ENCODE measurements around the gene SORCS2. TPM values are rescaled to one million over a fixed set of nuclear protein-coding genes. Genes with fewer than 3 reads are reported as not detected.

Gene SORCS2
- total and polyA plus RNA-seq, 3 donors from 2014 or later: 2.7 to 4.6 (median 2.9) TPM

- no peaks in the 10 kb centered on the region for H3K27me3 ChIP-seq
- H3K4me1 ChIP-seq: peaks cover 3% of the 10 kb centered on the region
- H3K27ac ChIP-seq: no peak overlapping the region
- no peak for DNase-seq
- intact Hi-C loops (cut with DNase I; ENCODE audit: low total_unique reads): no loop called here
- TF ChIP-seq POLR2A (IDR thresholded peaks at IDR 0.05) (no peak), CTCF (IDR thresholded peaks at IDR 0.05) (no peak)
- no peaks in the 10 kb centered on the region for H3K9me3 ChIP-seq
- 74 to 77% methylated on average over 8 of the region's 8 CpGs for WGBS, 2 donors
- H3K36me3 ChIP-seq (ENCODE audit: low read depth, missing control alignments): no peaks in the 10 kb centered on the region
- H3K4me3 ChIP-seq: no peak overlapping the region
Measured at GRCh38 chr4:7532043-7532442, 339.7 kb downstream of the SORCS2 start.

GRCh38 chr4:7533267-7533666 lies 340.9 kb downstream of the SORCS2 start:
- Histone ChIP-seq H3K4me1 (peaks cover 5% of the 10 kb centered on the region), H3K4me3 (no peak overlapping the region), H3K36me3 (ENCODE audit: low read depth, missing control alignments) (no peaks in the 10 kb centered on the region), H3K27ac (no peak overlapping the region), H3K27me3 (no peaks in the 10 kb centered on the region), H3K9me3 (no peaks in the 10 kb centered on the region)
- 91 to 93% methylated on average over 4 to 8 of the region's 8 CpGs for WGBS, 2 donors
- intact Hi-C loops (cut with DNase I; ENCODE audit: low total_unique reads): no loop called here
- no peak for DNase-seq
- TF ChIP-seq POLR2A (IDR thresholded peaks at IDR 0.05) (no peak), CTCF (IDR thresholded peaks at IDR 0.05) (no peak)

- DNase-seq: no peak
- peaks cover 15% of the 10 kb centered on the region for H3K4me1 ChIP-seq
- no peaks in the 10 kb centered on the region for H3K36me3 ChIP-seq (ENCODE audit: low read depth, missing control alignments)
- no peak for TF ChIP-seq CTCF (IDR thresholded peaks at IDR 0.05)
- TF ChIP-seq POLR2A (IDR thresholded peaks at IDR 0.05): no peak
- H3K27ac ChIP-seq: no peak overlapping the region
- H3K9me3 ChIP-seq: no peaks in the 10 kb centered on the region
- intact Hi-C loops (cut with DNase I; ENCODE audit: low total_unique reads): no loop called here
- 90 to 92% methylated on average over 9 to 10 of the region's 10 CpGs for WGBS, 2 donors
- H3K4me3 ChIP-seq: no peak overlapping the region
- H3K27me3 ChIP-seq: no peaks in the 10 kb centered on the region
Measured at GRCh38 chr4:7535094-7535493, 342.8 kb downstream of the SORCS2 start.

- no peak overlapping the region for H3K4me3 ChIP-seq
- no peaks in the 10 kb centered on the region for H3K27me3 ChIP-seq
- H3K4me1 ChIP-seq: peaks cover 15% of the 10 kb centered on the region
- H3K27ac ChIP-seq: no peak overlapping the region
- H3K9me3 ChIP-seq: no peaks in the 10 kb centered on the region
- no peak for DNase-seq
- H3K36me3 ChIP-seq (ENCODE audit: low read depth, missing control alignments): no peaks in the 10 kb centered on the region
- intact Hi-C loops (cut with DNase I; ENCODE audit: low total_unique reads): no loop called here
- TF ChIP-seq POLR2A (IDR thresholded peaks at IDR 0.05) (no peak), CTCF (IDR thresholded peaks at IDR 0.05) (no peak)
- whole genome bisulfite sequencing, 2 donors: 85 to 90% methylated on average over 7 to 11 of the region's 11 CpGs
Measured at GRCh38 chr4:7535619-7536018, 343.3 kb downstream of the SORCS2 start.

- H3K4me1 ChIP-seq: peaks cover 15% of the 10 kb centered on the region
Measured at GRCh38 chr4:7536876-7537275, 344.5 kb downstream of the SORCS2 start.

More at GRCh38 chr4:7536876-7537275, 344.5 kb downstream of the SORCS2 start:
- WGBS, 2 donors: 80 to 88% methylated on average over 8 of the region's 8 CpGs
- DNase-seq: no peak
- Histone ChIP-seq H3K9me3 (no peaks in the 10 kb centered on the region), H3K36me3 (ENCODE audit: low read depth, missing control alignments) (no peaks in the 10 kb centered on the region), H3K27me3 (no peaks in the 10 kb centered on the region), H3K27ac (no peak overlapping the region), H3K4me3 (no peak overlapping the region)
- no peak for TF ChIP-seq POLR2A (IDR thresholded peaks at IDR 0.05)
- no peak for TF ChIP-seq CTCF (IDR thresholded peaks at IDR 0.05)
- intact Hi-C loops (cut with DNase I; ENCODE audit: low total_unique reads): no loop called here
